Activated CD4-positive, alpha-beta T cell treated with anti-CD3 and anti-CD28 coated beads, Interleukin-2, Interleukin-6, amounts not matched to agents 100 ng/mL and 50 ng/mL, durations not matched to agents 16 hours and 8 hours (primary cell): ENCODE measurements around the gene SPOCK1.
A peak's percentile ranks its signal among the peaks of the same experiment; 100 is the strongest.

ENCODE experiments used
- DNase-seq: peaks from one replicate; pipeline ENCODE4 v3.0.0-alpha.2; 2020

SPOCK1 gene

DNA sequence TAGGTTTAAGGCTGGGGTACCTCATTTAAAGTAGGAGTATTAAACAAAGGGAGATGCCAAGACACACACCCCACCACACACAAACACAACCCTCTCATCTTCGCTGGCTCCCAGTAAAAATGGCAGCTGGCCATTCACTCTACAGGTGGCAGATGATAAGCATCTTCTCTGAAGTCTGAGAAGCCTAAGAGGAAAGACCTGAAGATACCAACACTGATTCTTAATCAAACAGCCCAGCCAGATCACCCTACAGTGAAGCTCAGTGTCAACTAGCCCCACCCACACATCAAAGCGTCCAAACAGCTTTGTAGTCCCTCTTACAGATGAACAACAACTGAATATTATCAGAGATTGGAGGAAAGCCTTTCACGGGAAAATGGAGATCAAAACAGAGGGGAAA lies 59.5 kb downstream of the SPOCK1 start:
- no peak for DNase-seq

- peak; percentile 36 for DNase-seq
Measured at GRCh38 chr5:137438932-137439331, 60.2 kb downstream of the SPOCK1 start.

DNA sequence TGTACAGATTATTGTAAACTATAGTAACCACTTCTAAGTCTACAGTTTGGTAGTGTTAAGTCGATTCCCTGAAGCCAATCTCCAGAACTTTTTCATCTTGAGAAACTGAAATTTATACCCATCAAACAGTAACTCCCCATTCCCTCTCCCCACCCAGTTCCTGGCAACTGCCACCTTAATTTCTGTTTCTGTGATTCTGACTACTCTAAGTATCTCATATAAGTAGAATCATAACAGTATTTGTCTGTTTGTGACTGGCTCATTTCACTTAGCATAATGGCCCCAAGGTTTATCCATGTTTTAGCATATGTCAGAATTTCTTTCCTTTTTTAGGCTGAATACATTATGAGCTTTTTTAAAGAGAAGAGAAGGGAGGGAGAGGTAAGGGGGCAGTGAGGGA lies 61.4 kb downstream of the SPOCK1 start:
- no peak for DNase-seq

- no peak for DNase-seq
Measured at GRCh38 chr5:137433539-137433938, 65.6 kb downstream of the SPOCK1 start.

DNA sequence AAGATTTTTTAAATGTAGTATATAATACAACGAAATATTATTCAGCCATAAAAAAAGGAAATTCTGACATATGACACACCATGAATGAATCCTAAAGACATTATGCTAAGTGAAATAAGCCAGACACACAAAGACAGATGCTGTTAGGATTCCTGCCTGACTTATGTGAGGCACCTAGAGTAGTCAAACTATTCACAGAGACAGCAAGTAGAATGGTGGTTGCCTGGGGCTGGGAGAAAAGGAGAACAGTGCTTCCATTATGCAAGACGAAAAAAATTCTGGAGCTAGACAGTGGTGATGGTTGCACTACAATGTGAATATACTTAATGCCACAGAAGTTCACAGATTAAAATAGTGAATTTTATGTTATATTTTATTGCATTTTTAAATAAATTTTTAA lies 66.8 kb downstream of the SPOCK1 start:
- no peak for DNase-seq

- no peak for DNase-seq
Measured at GRCh38 chr5:137431051-137431450, 68.1 kb downstream of the SPOCK1 start.

DNA sequence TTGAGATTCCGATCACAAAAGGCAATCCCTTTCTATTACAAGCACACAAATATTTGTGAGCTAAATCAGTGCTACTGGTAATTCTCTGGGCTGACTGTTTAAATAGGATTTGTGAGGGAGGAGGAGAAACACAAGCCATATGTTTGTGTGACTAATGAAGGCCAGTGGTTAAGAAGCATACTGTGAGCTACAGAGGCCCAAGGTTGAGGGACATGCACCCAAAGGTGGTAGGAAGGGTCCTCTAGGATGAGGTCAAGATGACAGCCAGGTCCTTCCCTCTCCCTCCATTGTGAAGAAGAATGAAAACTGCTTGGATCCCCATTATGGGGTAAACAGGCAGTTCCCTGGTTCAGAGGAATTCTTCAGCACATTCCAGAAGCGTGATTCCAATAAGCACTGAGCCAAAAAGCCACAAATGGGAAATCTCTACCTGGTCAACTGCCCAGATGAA lies 83.9 kb downstream of the SPOCK1 start:
- DNase-seq = no peak

DNA sequence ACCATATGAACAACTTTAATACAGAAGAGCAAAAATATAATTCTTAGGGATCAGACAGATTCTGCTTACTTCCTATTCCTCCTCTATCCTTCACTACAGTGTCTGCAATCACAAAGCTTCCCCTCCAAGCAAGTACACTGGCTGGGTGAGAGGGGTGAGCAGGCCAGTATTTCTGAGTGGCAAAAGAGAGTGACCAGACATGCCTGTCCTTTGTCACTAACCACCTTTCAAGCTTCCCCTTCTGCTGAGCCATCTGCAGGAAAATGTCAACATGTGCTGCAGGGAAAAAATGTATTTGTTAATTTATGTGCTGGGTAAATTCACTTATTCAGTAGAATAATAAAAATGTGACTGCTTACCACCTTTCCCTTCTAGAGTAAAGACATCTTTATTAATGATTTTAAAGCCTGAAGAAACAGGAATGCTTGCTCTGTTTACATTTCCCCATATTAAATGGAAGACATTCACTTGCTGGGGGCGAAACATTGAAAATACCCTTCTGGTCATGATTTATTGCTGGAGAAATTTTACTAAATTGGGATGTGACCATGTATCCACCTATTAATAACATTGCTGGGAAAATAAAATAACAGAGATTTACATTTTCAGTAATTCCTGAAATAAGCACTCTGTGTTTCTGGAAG lies 84.9 kb downstream of the SPOCK1 start:
- no peak for DNase-seq

GRCh38 chr5:137412136-137412535 lies 87.0 kb downstream of the SPOCK1 start:
- DNase-seq = no peak

DNA sequence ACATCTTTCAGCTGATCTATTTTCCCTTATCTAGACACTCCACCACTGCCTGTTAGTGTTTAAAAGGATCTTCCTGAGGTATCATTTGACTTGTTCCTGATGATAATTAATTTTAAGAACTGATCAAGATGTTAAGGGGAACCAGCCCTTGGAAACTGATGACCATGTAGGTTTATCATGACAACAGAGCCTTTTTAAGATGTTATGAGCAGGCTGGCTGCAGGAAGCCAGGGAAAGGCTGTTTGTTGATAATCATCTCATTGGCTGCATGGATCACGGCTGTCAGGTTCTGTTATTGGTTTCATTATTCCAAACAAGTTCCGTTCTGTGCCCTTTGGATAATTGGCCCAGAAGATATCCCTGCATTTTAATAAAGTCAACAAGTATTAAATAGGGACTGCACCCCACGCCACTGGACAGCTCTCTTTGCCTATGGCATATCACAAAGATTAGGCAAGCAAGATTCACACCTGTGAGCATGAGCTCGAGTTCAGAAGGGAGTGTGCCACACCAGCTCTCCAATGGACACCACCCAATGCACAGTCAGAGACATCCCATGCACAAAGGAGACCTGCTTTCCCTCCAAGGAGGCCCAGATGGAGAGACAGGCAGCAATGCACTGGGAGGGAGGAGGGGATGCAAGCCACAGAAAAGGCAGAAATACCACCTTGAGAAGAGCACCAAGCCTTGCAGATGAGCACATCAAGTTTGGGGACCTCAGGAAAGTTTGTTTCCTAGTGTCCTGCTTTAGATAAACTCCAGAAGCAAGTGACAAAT lies 88.7 kb downstream of the SPOCK1 start:
- no peak for DNase-seq

DNA sequence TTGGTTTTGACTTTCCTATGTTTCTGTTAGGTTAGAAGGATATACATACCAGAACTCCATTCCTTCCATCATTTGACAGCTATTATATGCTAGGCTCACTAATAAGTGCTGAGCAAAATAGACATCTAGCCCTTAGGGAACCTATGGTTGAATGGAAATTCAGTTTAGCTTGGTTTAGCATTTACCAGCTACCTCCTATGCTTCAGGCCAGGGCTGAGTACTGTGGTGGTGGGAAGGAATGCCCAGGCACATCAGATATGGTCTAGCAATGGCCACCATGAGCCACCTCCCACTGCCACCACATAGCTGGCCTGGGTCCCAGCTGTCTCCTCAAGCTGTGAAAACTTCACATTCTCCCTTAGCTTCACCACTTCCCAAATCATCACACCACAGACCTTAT lies 89.4 kb downstream of the SPOCK1 start:
- DNase-seq = no peak

GRCh38 chr5:137407090-137407489 lies 92.0 kb downstream of the SPOCK1 start:
- no peak for DNase-seq

DNA sequence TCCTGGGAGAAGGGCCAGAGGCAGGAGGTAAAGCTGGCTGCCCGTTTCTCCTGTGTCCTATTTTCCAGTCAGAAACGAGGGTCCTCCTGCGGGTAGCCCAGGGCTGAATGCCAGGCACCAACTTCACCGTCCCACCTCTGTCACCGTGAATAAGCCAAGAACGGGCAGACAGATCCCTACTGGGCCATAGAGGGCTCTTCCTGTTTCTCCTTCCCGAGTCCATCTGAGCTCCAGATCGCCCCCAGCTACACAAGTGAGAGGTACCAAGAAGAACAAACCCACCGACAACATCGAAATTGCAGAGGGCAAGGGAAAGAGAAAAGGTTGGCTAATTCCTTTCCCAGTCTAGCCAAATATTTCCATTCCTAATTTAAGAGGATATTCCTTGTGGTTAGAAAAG lies 93.7 kb downstream of the SPOCK1 start:
- no peak for DNase-seq

DNA sequence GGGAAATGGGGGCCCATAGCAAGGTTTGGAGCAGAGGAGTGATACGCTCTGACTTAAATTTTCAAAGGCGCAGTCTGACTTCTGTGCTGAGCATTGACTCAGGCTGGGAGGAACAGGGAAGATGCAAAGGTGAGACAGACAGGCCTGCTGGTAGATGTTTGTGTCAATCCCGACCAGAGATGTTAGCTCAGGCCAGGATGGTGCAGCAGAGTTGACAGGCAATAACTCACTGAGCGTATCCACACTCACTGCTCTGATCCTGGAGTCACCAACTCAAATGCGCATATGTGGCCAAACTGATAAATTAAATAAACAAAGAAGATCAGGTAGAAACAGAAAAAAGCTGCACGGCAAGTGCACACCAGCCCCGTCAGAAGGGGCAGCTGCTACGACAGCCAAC lies 95.3 kb downstream of the SPOCK1 start:
- DNase-seq = no peak

DNA sequence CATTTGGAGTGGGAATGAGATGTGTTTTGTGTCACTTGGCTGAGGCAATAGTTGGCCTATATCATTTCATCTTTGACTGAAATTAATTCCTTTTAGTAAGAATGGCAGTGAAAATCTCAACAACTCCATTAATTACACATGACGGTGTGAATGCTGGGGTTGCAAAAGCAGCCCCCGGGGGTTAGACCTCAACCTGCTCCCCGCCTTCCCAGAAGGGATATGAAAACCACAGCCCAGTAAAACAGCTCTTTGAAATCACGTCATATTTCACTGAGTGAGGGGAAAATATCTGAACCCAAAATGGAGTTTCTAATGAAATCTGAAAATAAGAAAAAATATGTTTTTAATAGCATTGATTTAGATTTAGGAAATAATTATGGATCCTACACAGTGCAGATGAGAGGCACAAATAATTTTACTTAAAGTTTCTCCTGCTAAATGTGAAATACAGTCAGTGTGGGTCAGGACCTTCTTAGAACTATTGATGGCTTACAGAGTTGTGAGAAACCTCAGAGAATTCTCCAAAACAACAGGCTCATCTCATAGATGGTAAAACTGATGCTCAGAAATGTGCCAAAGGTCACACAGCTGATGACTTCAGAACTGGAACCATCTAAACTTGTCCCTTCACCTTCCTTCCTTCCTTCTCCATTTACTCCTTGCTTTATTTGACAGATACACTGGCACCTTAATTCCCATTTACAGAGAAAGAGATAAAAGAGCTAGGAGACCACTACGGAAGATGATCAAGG lies 96.5 kb downstream of the SPOCK1 start:
- no peak for DNase-seq

DNA sequence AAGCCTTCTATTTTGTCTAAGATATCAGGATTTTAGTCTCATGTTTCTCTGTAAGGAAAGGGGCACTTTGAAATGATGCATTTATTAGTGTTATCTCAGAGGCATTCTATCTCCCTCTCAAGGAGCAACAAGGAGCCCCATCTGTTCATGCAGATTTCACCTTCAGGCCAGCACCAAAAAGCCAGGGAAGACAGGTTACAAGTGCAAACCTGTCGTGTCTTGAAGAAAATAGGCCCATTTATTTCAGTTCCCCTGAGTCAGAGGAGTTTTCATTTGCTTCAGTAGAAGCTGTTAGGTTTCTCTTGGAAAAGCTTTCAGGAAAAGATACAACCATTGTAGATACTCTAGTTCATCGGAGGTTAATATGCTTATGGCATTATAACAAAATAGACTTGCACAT lies 97.2 kb downstream of the SPOCK1 start:
- no peak for DNase-seq

DNA sequence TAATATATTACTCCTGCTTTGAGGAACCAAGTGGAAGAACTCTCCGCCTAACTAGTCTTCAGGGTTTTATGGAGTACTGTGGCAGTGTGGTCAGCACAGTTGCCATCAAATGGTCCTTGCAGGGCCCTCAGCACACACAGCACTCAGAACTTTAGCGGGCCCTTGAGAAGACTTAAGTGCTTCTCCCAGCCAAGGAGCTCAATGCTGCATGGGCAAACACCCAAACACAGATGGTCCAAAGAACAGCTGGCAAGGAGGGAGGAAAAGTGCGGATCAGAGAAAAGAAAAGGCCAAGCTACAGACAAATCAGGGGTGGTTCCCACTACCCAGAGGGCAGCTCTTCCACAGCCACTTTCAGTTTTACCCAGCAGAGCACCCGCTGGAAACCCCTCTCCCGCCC lies 98.6 kb downstream of the SPOCK1 start:
- DNase-seq = no peak

DNA sequence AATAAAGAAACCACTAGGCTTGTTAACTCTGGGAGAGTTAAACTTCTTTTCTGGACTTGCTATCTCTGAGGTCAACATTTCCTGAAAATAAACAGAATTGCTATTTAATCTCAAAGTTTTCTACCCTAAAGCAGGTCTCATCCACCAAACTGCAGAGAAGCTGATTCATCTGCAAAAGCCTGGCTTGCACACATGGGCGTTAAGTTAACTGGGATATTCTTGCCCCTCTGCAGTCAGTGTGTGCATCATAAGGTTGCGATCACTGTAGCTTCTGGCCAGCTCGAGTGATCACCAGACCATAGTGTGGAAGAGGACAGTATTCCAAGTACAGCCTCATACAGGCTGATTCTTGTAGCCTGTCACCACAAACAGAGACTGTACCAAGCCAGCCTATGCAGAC lies 99.2 kb downstream of the SPOCK1 start:
- DNase-seq = no peak

DNA sequence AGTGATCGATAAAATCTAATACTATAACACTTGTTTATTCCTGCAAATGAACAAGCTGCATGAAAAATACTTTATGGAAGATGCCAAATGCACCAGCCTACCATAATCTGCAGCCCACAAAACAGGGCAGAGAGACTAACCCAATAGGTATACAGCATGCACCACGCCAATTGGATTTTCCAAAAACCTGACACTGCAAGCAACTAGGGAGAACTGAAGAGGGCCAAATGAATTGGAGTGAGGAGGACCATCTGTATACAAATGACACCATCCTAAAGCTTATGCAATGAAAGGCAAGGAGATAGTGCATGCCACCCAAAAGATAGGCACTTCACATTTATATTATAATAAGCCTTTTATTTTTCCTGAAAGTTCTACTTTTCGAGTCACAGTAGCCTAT lies 100.4 kb downstream of the SPOCK1 start:
- DNase-seq = no peak

- no peak for DNase-seq
Measured at GRCh38 chr5:137398154-137398553, 101.0 kb downstream of the SPOCK1 start.

GRCh38 chr5:137395011-137395755 lies 103.9 kb downstream of the SPOCK1 start:
- no peak for DNase-seq

- DNase-seq = no peak
Measured at GRCh38 chr5:137394380-137394779, 104.7 kb downstream of the SPOCK1 start.
